MM.1S (cell line): ENCODE data around the gene LPCAT1.
A peak's percentile ranks its signal among the peaks of the same experiment; 100 is the strongest.

Experiments
- DNase-seq: peaks from one replicate; pipeline ENCODE4 v3.0.0-alpha.2; 2015
- H2AFZ ChIP-seq: fragments of 300-600 bp; sonication (generic); 2 replicates; pipeline ENCODE4 v1.6.0; 2016; ENCODE audit warnings: antibody characterized with exemption, low read length
- H3F3A ChIP-seq: fragments of 300-600 bp; sonication (generic); 2 replicates; pipeline ENCODE4 v1.6.1; 2016; ENCODE audit warnings: mild to moderate bottlenecking, antibody characterized with exemption, low read length, moderate library complexity, mixed read lengths; ENCODE audit not compliant: insufficient read depth
- H3K27ac ChIP-seq: fragments of 300-600 bp; sonication (generic); 2 replicates; pipeline ENCODE4 v1.5.1; 2016; ENCODE audit warnings: mild to moderate bottlenecking, low read length
- H3K27me3 ChIP-seq: fragments of 300-600 bp; sonication (generic); replicated peaks from 2 replicates; pipeline ENCODE4 v1.6.0; 2016; ENCODE audit warnings: low read length; ENCODE audit not compliant: insufficient read depth
- H3K36me3 ChIP-seq: fragments of 300-600 bp; sonication (generic); replicated peaks from 2 replicates; pipeline ENCODE4 v1.6.1; 2016; ENCODE audit warnings: mild to moderate bottlenecking, low read length, mixed read lengths; ENCODE audit not compliant: insufficient read depth
- H3K4me1 ChIP-seq: fragments of 300-600 bp; sonication (generic); 2 replicates; pipeline ENCODE4 v1.6.1; 2016; ENCODE audit warnings: low read length, mixed read lengths
- H3K4me2 ChIP-seq: fragments of 300-600 bp; sonication (generic); 2 replicates; pipeline ENCODE4 v1.6.0; 2016; ENCODE audit warnings: low read depth, low read length
- H3K4me3 ChIP-seq: fragments of 300-600 bp; sonication (generic); 2 replicates; pipeline ENCODE4 v1.5.1; 2016; ENCODE audit warnings: low read length, mixed read lengths
- H3K79me2 ChIP-seq: fragments of 300-600 bp; sonication (generic); 2 replicates; pipeline ENCODE4 v1.6.1; 2016; ENCODE audit warnings: mixed run types, low read length, mixed read lengths
- H3K9ac ChIP-seq: fragments of 300-600 bp; sonication (generic); 2 replicates; pipeline ENCODE4 v1.6.1; 2016; ENCODE audit warnings: low read length, mixed read lengths
- H3K9me2 ChIP-seq: fragments of 300-600 bp; sonication (generic); replicated peaks from 2 replicates; pipeline ENCODE4 v1.6.1; 2016; ENCODE audit warnings: mild to moderate bottlenecking, low read length, mixed read lengths; ENCODE audit not compliant: insufficient read depth
- H3K9me3 ChIP-seq: fragments of 300-600 bp; sonication (generic); replicated peaks from 2 replicates; pipeline ENCODE4 v1.6.1; 2016; ENCODE audit warnings: mild to moderate bottlenecking, low read length, mixed read lengths; ENCODE audit not compliant: insufficient read depth
- H4K20me1 ChIP-seq: fragments of 300-600 bp; sonication (generic); 2 replicates; pipeline ENCODE4 v1.6.1; 2016; ENCODE audit warnings: mild to moderate bottlenecking, low read length, moderate library complexity, mixed read lengths; ENCODE audit not compliant: insufficient read depth
- CTCF ChIP-seq: fragments of 300-600 bp; sonication (generic); IDR thresholded peaks from 2 replicates; pipeline ENCODE4 v1.5.1; 2016; ENCODE audit warnings: antibody characterized with exemption, low read length, mixed read lengths
- EZH2 ChIP-seq: fragments of 300-600 bp; sonication (generic); optimal IDR thresholded peaks from 2 replicates; pipeline ENCODE3; 2017; ENCODE audit warnings: low read depth, mild to moderate bottlenecking, antibody characterized with exemption, low read length, mixed read lengths
- EZH2phosphoT487 ChIP-seq: fragments of 300-600 bp; sonication (generic); IDR thresholded peaks from 2 replicates; pipeline ENCODE4 v1.6.1; 2018; ENCODE audit warnings: antibody characterized with exemption, low read length

LPCAT1 gene

GRCh38 chr5:1502737-1503120 lies 21.0 kb downstream of the LPCAT1 start:
- H3K9me2 ChIP-seq: no peaks in the 10 kb centered on the region
- H3K9ac ChIP-seq: no peak overlapping the region
- H3K27ac ChIP-seq: peak overlapping the region; percentile 22; the same call in 1 of the 2 replicates
- H3K4me1 ChIP-seq: peaks cover 53% of the 10 kb centered on the region
- H3F3A ChIP-seq: peaks cover 45% of the 10 kb centered on the region
- no peaks in the 10 kb centered on the region for H3K27me3 ChIP-seq
- no peak overlapping the region for H3K4me2 ChIP-seq
- no peak for TF ChIP-seq EZH2
- no peak for TF ChIP-seq CTCF
- TF ChIP-seq EZH2phosphoT487: no peak
- peaks cover 93% of the 10 kb centered on the region for H3K79me2 ChIP-seq
- no peak overlapping the region for H2AFZ ChIP-seq
- no peak for DNase-seq
- no peaks in the 10 kb centered on the region for H4K20me1 ChIP-seq
- H3K9me3 ChIP-seq: no peaks in the 10 kb centered on the region
- no peak overlapping the region for H3K4me3 ChIP-seq
- H3K36me3 ChIP-seq: no peaks in the 10 kb centered on the region

GRCh38 chr5:1502046-1502736 lies 21.6 kb downstream of the LPCAT1 start:
- no peak overlapping the region for H2AFZ ChIP-seq
- H3K4me3 ChIP-seq: no peak overlapping the region
- H3K36me3 ChIP-seq: no peaks in the 10 kb centered on the region
- no peaks in the 10 kb centered on the region for H3K9me3 ChIP-seq
- H3K27ac ChIP-seq: no peak overlapping the region
- H4K20me1 ChIP-seq: no peaks in the 10 kb centered on the region
- no peak overlapping the region for H3K4me2 ChIP-seq
- H3F3A ChIP-seq: peaks cover 51% of the 10 kb centered on the region
- H3K79me2 ChIP-seq: peaks cover 87% of the 10 kb centered on the region
- H3K27me3 ChIP-seq: no peaks in the 10 kb centered on the region
- DNase-seq: no peak
- TF ChIP-seq EZH2 (no peak), EZH2phosphoT487 (no peak), CTCF (no peak)
- H3K4me1 ChIP-seq: peaks cover 58% of the 10 kb centered on the region
- no peak overlapping the region for H3K9ac ChIP-seq
- H3K9me2 ChIP-seq: no peaks in the 10 kb centered on the region

- TF ChIP-seq CTCF: no peak
- TF ChIP-seq EZH2: no peak
- no peak for TF ChIP-seq EZH2phosphoT487
- H2AFZ ChIP-seq: no peak overlapping the region
- no peak overlapping the region for H3K9ac ChIP-seq
- H3K4me1 ChIP-seq: peaks cover 65% of the 10 kb centered on the region
- no peaks in the 10 kb centered on the region for H3K27me3 ChIP-seq
- no peak overlapping the region for H3K4me2 ChIP-seq
- no peak for DNase-seq
- H3K4me3 ChIP-seq: no peak overlapping the region
- H4K20me1 ChIP-seq: no peaks in the 10 kb centered on the region
- H3K79me2 ChIP-seq: peaks cover 87% of the 10 kb centered on the region
- no peaks in the 10 kb centered on the region for H3K9me2 ChIP-seq
- H3K27ac ChIP-seq: peak overlapping the region; percentile 95; the same call in 1 of the 2 replicates
- H3F3A ChIP-seq: peaks cover 58% of the 10 kb centered on the region
- H3K36me3 ChIP-seq: no peaks in the 10 kb centered on the region
- no peaks in the 10 kb centered on the region for H3K9me3 ChIP-seq
Measured at GRCh38 chr5:1501372-1502045, 22.3 kb downstream of the LPCAT1 start.
